ENCODE data around the gene SNCB.

Gene SNCB

DNA sequence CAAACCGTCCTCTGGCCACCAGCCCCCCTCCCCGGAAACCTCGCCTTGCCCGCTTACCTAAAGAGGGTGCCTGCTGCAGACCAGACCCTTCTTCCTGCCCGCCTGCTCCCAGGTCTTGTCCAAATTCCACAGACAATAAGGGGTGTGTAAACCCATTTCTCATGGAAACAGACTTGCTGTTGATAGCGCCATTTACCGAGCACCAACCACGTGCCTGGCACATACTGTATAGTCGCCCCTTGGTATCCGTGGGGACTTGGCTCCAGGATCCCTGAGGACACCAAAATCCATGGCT, 56.1 kb downstream of the SNCB start:
- no peak for DNase-seq (ENCODE audit: low read depth)

DNA sequence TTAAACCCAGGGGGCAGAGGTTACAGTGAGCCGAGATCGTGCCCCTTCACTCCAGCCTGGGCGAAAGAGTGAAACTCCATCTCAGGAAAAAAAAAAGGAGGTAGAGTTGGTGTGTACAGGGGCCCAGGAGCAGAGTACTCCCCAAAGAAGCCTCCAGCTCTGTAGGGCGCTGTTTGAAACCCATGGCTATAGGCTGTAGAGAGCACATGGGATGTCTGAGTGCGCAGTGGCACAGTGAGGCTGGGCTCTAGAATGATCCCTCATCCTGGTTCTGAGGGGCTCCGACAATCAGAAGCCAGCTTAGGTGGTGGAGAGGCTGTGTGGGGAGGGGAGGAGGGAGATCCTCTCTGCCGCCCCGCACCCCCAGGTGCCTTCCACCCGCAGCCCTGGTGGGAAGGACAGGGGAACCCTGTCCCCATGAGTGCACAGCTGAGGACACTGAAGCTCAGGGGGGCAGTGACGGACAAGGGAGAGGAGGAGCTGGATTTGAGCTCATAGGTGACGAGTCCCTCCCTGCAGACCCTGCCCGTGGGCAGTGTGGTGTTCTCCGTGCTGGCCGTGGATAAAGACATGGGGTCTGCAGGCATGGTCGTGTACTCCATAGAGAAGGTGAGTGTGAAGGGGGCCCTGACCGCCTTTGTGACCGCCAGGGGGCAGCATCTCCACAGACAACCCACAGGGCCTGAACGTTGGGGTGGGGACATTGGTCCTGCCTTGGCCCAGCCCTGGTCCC, 56.6 kb downstream of the SNCB start:
- DNase-seq (ENCODE audit: low read depth): peak; percentile 30
